Astrocyte (in vitro differentiated cells and primary cell): ENCODE data around the gene NET1. TPM values are rescaled to one million over a fixed set of nuclear protein-coding genes. Genes with fewer than 3 reads are reported as not detected.
"Not testable (repeated sequence)": the region's sequence is repeated elsewhere in the genome, so short reads cannot be mapped to it uniquely, and the experiment has no call there.

Experiments
- DNase-seq: peaks from one replicate; pipeline ENCODE4 v3.0.0-alpha.2; 2010; ENCODE audit warnings: low read depth
- FAIRE-seq: peaks from 2 replicates; lab custom pipeline; 2011; peaks lifted over from hg19 to GRCh38; lab: Jason Lieb, UNC
- H2AFZ ChIP-seq: 2 replicates; pipeline ENCODE4 v1.6.0; 2012; ENCODE audit warnings: low read depth, low read length, inconsistent platforms
- H3K27ac ChIP-seq: 2 replicates; pipeline ENCODE4 v1.5.1; 2011; ENCODE audit warnings: low read depth, low read length, inconsistent platforms
- H3K27me3 ChIP-seq: 2 replicates; pipeline ENCODE4 v1.6.0; 2011; ENCODE audit warnings: low read length, inconsistent platforms; ENCODE audit not compliant: insufficient read depth
- H3K36me3 ChIP-seq: 2 replicates; pipeline ENCODE4 v1.5.1; 2011; ENCODE audit warnings: low read length, inconsistent platforms; ENCODE audit not compliant: insufficient read depth
- H3K4me1 ChIP-seq: 2 replicates; pipeline ENCODE4 v1.5.1; 2011; ENCODE audit warnings: low read length, inconsistent platforms; ENCODE audit not compliant: insufficient read depth
- H3K4me2 ChIP-seq: 2 replicates; pipeline ENCODE4 v1.6.0; 2012; ENCODE audit warnings: low read length, inconsistent platforms
- H3K4me3 ChIP-seq: 2 replicates; pipeline ENCODE4 v1.5.1; 2011; ENCODE audit warnings: low read depth, mild to moderate bottlenecking, low read length, inconsistent platforms; ENCODE audit not compliant: insufficient read depth
- H3K79me2 ChIP-seq: 2 replicates; pipeline ENCODE4 v1.6.0; 2012; ENCODE audit warnings: mild to moderate bottlenecking, low read length, inconsistent platforms; ENCODE audit not compliant: insufficient read depth
- H3K9ac ChIP-seq: 2 replicates; pipeline ENCODE4 v1.6.0; 2012; ENCODE audit warnings: mild to moderate bottlenecking, low read length, inconsistent platforms
- H3K9me3 ChIP-seq: 2 replicates; pipeline ENCODE4 v1.5.1; 2012; ENCODE audit warnings: low read depth, mild to moderate bottlenecking, low read length, inconsistent platforms; ENCODE audit not compliant: insufficient read depth
- H4K20me1 ChIP-seq: 2 replicates; pipeline ENCODE4 v1.6.0; 2012; ENCODE audit warnings: low read length, inconsistent platforms; ENCODE audit not compliant: insufficient read depth
- H3K27ac Mint-ChIP-seq: one replicate; pipeline ENCODE4 v1.8.0; 2021; ENCODE audit warnings: mild to moderate bottlenecking, mixed read lengths; ENCODE audit not compliant: unreplicated experiment
- H3K27me3 Mint-ChIP-seq: one replicate; pipeline ENCODE4 v1.8.0; 2021; ENCODE audit warnings: low read depth, mixed read lengths; ENCODE audit not compliant: unreplicated experiment
- H3K36me3 Mint-ChIP-seq: one replicate; pipeline ENCODE4 v1.8.0; 2021; ENCODE audit warnings: low read depth, mixed read lengths; ENCODE audit not compliant: unreplicated experiment
- H3K4me1 Mint-ChIP-seq: one replicate; pipeline ENCODE4 v1.8.0; 2021; ENCODE audit warnings: low read depth, mixed read lengths; ENCODE audit not compliant: unreplicated experiment
- H3K4me3 Mint-ChIP-seq: one replicate; pipeline ENCODE4 v1.8.0; 2021; ENCODE audit warnings: mild to moderate bottlenecking, moderate library complexity, mixed read lengths; ENCODE audit not compliant: unreplicated experiment
- H3K9me3 Mint-ChIP-seq: one replicate; pipeline ENCODE4 v1.8.0; 2021; ENCODE audit warnings: mild to moderate bottlenecking, mixed read lengths; ENCODE audit not compliant: unreplicated experiment
- EZH2 ChIP-seq: IDR thresholded peaks from 2 replicates; pipeline ENCODE4 v1.6.1; 2012; ENCODE audit warnings: mild to moderate bottlenecking, low read length, inconsistent platforms; ENCODE audit not compliant: insufficient read depth
- total RNA-seq: library from RNA; stranded (reverse); gene quantifications from 2 replicates; pipeline ENCODE4 v1.2.1, GENCODE V29; 2021
- TF ChIP-seq, protein P1 (sequence below): IDR thresholded peaks from 2 replicates; pipeline ENCODE4 v1.5.1; 2011; ENCODE audit warnings: low read depth, mild to moderate bottlenecking, inconsistent platforms, low read length, moderate library complexity; ENCODE audit not compliant: insufficient read depth

NET1 gene
- total RNA-seq, 1 donor from 2014 or later, result 43.5 TPM

DNA sequence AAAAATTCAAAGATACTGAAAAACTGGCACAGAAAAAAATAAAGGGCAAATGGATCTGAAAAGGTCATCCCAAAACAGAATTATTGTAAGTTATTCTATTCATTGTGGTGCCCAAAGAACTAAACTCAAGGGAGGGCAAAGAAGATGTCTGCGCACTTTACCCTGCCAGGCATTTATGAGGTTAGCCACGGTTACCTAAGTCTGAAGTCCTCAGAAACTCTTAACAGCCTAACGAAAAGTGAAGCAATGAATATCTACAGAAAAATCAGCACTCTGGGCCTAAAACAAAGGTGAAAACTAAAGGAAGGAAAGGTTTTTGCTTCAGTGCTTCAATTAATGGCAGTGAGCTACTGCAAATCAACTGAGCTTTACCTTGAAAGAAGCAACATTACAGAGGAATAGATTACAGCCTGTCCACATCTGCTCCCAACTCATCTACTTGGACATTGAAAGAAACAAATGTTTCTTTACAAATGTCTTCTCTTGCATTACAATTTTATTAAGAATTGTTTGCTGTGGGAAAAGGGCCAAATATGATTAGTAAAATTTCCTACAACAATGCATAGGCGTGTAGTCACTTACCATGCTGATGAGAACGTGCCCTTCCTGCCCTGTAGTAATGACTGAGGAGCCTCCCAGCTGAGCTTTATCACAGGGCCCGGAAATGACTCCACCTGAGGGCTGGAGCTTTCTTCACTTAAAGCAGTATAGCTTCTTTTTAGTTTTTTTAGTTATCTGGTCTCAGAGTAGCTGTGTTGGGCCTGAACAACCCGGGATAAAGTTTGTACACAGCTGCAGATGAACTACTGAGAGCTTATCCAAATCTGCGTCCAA, 7.9 kb upstream of the NET1 start, which contains the start of gene TUBAL3:
TUBAL3 (minus strand) TSS at position 621 of the 834 bp plus-strand sequence; CDS start at position 585, 36 bp downstream.
- H3K27ac Mint-ChIP-seq, result no peak within 1 kb of the TSS

DNA sequence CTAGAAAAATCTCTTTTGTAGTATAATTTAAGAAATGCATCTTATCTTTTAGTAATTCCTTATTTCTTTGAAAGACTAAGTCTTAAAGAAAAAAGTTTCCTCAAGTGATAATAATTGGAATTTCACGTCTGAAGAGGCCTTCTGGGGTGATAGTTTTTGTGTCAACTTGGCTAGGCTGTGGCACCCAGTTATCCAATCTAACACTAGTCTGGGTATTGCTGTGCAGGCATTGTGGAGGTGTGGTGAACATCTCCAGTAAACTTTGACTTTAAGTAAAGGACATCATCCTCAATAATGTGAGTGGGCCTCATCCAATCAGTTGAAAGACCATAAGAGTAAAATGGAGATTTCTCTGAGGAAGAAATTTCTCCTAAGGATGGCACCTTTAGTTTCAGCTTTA, 5.4 kb upstream of the NET1 start:
- Histone ChIP-seq H3K27ac (no peak overlapping the region), H2AFZ (no peak overlapping the region), H4K20me1 (no peaks in the 10 kb centered on the region), H3K4me2 (no peak overlapping the region), H3K4me1 (no peaks in the 10 kb centered on the region), H3K9me3 (no peaks in the 10 kb centered on the region), H3K9ac (no peak overlapping the region), H3K36me3 (no peaks in the 10 kb centered on the region), H3K4me3 (no peak overlapping the region), H3K27me3 (no peaks in the 10 kb centered on the region), H3K79me2 (no peaks in the 10 kb centered on the region)
- Mint-ChIP-seq H3K4me1 (no peaks in the 10 kb centered on the region), H3K36me3 (no peaks in the 10 kb centered on the region), H3K9me3 (no peaks in the 10 kb centered on the region), H3K4me3 (no peak overlapping the region), H3K27ac (no peak overlapping the region), H3K27me3 (peaks cover 8% of the 10 kb centered on the region)
- DNase-seq (no peak), FAIRE-seq (no peak)
- TF ChIP-seq, protein P1, sequence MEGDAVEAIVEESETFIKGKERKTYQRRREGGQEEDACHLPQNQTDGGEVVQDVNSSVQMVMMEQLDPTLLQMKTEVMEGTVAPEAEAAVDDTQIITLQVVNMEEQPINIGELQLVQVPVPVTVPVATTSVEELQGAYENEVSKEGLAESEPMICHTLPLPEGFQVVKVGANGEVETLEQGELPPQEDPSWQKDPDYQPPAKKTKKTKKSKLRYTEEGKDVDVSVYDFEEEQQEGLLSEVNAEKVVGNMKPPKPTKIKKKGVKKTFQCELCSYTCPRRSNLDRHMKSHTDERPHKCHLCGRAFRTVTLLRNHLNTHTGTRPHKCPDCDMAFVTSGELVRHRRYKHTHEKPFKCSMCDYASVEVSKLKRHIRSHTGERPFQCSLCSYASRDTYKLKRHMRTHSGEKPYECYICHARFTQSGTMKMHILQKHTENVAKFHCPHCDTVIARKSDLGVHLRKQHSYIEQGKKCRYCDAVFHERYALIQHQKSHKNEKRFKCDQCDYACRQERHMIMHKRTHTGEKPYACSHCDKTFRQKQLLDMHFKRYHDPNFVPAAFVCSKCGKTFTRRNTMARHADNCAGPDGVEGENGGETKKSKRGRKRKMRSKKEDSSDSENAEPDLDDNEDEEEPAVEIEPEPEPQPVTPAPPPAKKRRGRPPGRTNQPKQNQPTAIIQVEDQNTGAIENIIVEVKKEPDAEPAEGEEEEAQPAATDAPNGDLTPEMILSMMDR, result no peak
- TF ChIP-seq EZH2, result no peak

More for the DNA sequence above, 7.9 kb upstream of the NET1 start, which contains the start of gene TUBAL3:
- no peak within 1 kb of the TSS for H2AFZ ChIP-seq
- H3K9ac ChIP-seq, result no peak within 1 kb of the TSS
- Mint-ChIP-seq H3K27me3 (peaks cover 8% of the 10 kb centered on the region), H3K9me3 (no peaks in the 10 kb centered on the region), H3K4me1 (no peaks in the 10 kb centered on the region), H3K4me3 (no peak within 1 kb of the TSS), H3K36me3 (no peaks in the 10 kb centered on the region)
- H3K4me3 ChIP-seq, result no peak within 1 kb of the TSS
- H3K4me2 ChIP-seq, result no peak within 1 kb of the TSS
- no peak for FAIRE-seq
- TF ChIP-seq EZH2, result no peak
- TF ChIP-seq, protein P1, result no peak
- H3K9me3 ChIP-seq, result no peaks in the 10 kb centered on the region
- H3K27me3 ChIP-seq, result no peaks in the 10 kb centered on the region
- no peaks in the 10 kb centered on the region for H3K79me2 ChIP-seq
- H3K4me1 ChIP-seq, result no peaks in the 10 kb centered on the region
- H3K36me3 ChIP-seq, result no peaks in the 10 kb centered on the region
- H3K27ac ChIP-seq, result no peak within 1 kb of the TSS
- DNase-seq, result no peak
- no peaks in the 10 kb centered on the region for H4K20me1 ChIP-seq

- H2AFZ ChIP-seq, H3K9me3 ChIP-seq, H4K20me1 ChIP-seq, H3K27me3 ChIP-seq, DNase-seq, H3K36me3 ChIP-seq, FAIRE-seq, H3K9ac ChIP-seq, H3K9me3 Mint-ChIP-seq, H3K36me3 Mint-ChIP-seq, H3K27ac ChIP-seq, H3K4me1 Mint-ChIP-seq, H3K4me1 ChIP-seq, H3K4me2 ChIP-seq, H3K4me3 ChIP-seq, H3K27me3 Mint-ChIP-seq, H3K27ac Mint-ChIP-seq, H3K4me3 Mint-ChIP-seq: not testable (repeated sequence)
- peaks cover 32% of the 10 kb centered on the region for H3K79me2 ChIP-seq
These were observed 1.6 kb upstream of the NET1 start for GRCh38 chr10:5410787-5411186.
